GM21447 (cell line): ENCODE results near the gene EPB41L4B.

Experiments
- ATAC-seq: cut with Tn5 transposase; IDR thresholded peaks from one replicate; pipeline ENCODE4 v1.9.1; 2021; ENCODE audit not compliant: unreplicated experiment

Gene EPB41L4B

GRCh38 chr9:109270971-109271925 is 49.6 kb downstream of the EPB41L4B start:
- no peak for ATAC-seq

DNA sequence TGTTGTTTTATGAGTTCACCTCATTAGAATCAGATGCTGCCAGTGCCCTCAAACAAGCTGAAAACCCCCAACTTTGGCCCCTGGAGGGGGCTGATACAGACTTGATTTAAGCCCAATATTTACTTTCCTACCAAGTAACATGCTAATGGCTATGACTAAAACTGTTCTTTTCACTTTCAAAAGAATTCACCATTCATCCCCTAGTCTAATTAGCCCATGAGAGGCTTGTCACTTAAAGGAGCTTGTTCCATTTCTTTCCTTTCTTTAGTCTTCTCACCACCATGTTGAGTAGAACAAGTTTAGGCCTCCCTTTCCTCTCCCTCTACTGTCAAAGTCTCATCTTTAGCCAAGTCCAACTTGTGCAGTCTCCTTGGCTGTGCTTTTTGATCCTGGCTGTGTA is 50.4 kb downstream of the EPB41L4B start:
- no peak for ATAC-seq

DNA sequence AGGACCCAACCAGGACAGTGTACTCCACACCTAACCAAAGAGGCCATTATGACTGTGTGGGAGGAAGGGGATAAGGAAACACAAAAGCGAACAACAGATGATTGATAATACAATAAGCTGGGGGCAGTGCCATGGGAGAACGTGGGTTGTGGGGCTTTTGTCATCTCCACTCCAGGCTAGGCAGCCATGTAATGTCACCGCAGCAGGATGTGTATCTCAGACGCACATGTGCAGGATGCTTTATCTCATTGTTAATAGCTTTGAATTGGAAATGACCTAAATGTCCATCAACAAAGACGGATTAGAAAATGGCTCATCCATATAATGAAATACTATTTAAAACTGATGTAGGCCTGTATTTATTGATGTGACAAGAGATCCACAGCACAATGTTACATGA is 51.0 kb downstream of the EPB41L4B start:
- no peak for ATAC-seq

DNA sequence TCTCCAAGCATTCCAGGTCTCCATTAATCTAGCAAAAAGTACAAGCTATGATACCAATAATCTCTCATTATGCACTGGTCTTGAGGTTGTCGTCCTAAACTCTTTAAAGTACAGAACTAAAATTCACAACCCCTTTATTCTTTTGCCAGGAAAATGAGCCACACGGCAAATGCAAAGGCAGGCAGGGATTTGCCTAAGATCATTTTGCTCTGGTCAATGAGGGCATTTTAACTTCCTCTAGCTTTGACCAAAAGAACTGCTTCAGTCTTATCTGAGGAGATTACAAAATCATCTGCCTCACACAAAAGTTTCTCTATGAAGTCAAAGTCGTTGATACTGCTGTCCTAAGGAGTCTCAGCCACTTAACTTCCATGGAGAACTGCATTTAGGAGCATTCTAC is 51.8 kb downstream of the EPB41L4B start:
- no peak for ATAC-seq

DNA sequence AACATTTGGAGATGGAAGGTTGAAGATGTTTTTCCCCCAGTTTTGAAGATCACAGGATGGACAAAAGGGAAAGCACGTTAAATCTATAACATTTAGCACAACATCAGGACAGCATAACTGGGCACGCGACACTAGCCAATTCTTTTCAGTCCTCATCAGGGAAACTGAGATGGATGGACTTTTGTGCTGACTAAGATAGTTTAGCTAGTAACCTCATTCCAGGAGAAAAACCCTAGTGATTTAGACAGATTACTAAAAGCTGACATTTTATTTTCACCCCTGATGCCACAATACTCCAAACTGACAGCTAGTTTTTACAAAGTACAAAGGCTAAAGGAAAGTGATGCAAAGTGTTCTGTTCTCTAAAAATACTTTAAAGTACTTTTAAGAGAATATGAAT is 53.3 kb downstream of the EPB41L4B start:
- no peak for ATAC-seq

DNA sequence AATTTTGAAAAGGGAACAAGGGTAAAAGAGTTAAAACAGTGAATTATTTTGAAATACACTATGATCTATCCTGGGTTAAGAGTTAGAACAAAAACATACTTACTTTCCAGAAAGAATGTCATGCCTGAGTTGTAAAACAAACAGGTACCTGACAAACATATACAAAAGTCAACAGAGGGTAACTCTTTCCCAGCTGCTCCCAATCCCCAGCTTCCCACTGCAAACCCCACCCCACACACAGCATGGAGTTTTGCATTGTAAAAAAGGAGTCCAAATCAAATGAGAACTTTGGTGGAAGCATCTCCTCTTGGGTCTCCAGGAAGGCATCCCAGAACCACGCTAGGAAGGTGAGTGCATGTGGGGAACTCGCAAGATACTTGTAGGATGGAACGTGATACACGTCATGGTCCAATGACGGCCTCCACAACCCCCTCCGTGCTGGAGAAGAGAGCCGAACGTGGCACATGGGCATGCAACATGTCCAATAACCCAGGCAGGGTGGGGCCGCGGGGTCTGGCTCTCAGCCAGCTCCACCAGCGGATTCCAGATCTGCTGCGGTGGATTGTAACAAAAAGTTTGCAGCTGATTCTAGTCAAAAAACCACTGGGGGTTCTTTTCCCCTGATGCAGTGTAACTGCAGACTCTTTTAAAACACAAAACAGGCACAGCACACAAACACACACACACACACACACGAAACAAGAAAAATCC is 55.8 kb downstream of the EPB41L4B start:
- no peak for ATAC-seq

- ATAC-seq: no peak
These were observed 57.5 kb downstream of the EPB41L4B start for GRCh38 chr9:109263358-109263757.

DNA sequence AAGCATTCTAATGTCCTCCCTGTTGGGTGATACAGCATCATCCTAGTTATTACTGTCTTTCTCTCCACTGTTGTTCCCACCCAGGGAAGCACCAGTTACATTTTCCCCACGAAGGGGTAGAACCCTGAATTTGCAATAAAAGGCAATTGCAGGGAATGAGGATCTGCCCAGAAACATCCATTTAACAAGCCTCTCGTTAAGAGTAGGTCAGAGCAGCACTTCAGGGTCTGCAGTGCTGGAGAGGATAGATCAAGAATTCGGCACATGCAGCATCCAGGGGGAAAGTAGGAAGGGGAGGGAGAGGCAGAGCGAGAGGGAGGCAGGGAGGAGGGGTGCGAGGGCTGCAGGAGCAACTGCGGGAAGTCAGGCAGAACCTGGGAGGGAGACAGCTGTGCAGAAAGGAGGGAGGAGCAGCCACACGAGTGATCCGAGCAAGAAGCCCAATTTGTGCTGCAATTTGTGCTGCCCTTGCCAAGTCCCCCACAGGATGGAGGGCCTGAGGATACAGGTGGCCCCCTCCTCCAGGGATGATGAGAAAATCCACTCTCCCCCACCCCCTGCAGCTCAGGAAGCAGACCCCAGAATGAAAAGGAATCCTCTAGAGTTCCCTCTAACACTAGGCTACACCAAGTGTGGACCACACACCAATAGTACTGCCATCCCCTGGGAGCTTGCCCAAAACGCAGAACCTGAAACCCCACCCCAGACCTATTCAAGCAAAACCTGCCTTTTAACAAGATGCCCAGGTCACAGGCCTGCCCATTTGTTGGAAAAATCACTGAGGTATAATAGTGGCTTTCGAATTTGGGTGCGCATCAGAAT is 62.2 kb downstream of the EPB41L4B start:
- ATAC-seq: no peak

GRCh38 chr9:109256336-109256735 is 64.5 kb downstream of the EPB41L4B start:
- ATAC-seq: no peak

GRCh38 chr9:109255394-109255793 is 65.5 kb downstream of the EPB41L4B start:
- no peak for ATAC-seq

- no peak for ATAC-seq
These were observed 66.5 kb downstream of the EPB41L4B start for GRCh38 chr9:109254317-109254716.

- ATAC-seq: no peak
These were observed 67.1 kb downstream of the EPB41L4B start for GRCh38 chr9:109253637-109254284.

GRCh38 chr9:109253241-109253636 is 67.6 kb downstream of the EPB41L4B start:
- ATAC-seq: no peak

GRCh38 chr9:109252291-109252690 is 68.6 kb downstream of the EPB41L4B start:
- no peak for ATAC-seq

DNA sequence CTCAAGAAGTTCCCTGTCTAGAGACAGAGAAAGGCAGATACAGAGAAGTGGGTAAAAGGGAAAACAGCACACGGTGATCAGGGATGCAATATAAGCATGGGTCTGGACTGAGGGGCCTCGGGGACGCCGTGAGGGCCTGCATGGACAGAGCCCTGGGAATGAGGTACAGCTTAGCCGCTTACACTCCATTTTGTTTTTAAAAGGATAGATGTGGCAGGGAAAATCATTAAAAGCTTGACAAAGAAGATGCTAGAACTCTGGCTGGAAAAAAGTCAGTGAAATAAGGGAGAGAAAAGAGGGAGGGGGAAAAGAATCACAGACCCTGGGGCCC is 69.1 kb downstream of the EPB41L4B start:
- no peak for ATAC-seq

DNA sequence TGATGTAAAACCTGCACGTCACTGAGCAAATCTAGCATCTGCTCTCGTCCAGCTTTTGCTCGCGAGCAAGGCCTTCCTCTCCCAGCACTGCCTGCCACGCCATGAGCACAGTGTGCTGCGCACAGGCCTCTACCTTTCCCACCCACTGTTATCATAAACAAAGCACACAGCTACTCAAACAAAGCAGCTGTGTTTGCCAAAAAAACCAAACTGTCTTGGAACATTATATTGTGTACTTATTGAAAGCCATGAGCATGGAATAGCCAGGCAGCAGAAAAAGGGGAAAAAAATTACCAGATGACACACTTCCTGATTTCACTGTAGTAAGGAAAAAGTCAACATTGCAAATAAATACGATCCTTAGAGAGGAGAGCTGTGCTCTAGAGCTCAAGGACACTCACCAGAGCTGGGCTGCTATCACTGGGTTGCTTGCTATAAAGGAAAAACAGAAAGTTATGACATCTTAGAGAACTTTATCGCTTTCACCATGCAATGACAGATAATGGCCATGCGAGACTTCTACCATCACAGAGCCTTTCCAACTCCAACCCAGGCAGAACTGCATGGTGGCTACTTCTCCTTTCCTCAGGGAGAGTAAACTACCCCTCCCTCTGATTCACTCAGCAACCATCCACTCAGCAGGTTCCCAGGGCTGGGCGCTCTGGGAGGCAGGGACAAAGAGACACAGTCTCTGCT is 69.6 kb downstream of the EPB41L4B start:
- no peak for ATAC-seq

DNA sequence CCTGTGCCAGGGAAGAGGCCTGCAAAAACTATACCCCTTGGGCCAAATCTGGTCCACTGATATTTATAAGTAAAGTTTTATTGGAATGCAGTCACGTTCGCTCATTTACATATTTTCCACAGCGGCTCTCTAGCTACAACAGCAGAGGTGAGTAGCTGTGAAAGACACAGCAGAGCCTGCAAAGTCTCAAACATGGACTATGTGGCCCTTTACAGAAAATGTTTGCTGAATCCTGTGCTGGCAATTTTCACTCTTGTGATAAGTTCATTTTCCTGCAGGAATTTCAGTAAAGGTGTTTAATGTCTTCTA is 70.1 kb downstream of the EPB41L4B start:
- ATAC-seq: no peak

DNA sequence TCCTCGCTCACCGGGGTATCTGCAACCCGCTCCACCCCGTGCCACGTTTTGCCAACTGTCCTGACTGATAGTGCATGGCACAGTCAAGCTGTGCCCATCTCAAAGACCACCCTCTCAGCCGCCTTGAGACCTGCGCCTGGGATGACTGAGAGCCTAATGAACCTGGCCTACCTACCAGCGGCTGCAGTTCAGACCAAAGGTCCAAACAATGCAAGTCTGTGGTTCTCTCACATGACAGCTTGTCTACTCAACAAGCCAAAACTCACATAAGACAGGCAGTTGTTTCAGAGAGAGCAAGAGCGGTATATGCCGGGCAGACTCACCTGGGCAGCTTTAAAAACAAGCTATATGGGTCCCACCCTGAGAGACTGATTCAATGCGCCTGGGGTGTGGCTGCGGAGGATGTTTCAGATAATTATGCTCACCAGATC is 70.5 kb downstream of the EPB41L4B start:
- ATAC-seq: no peak

GRCh38 chr9:109249615-109250014 is 71.2 kb downstream of the EPB41L4B start:
- ATAC-seq: no peak

- no peak for ATAC-seq
These were observed 72.7 kb downstream of the EPB41L4B start for GRCh38 chr9:109248133-109248581.
